Neural crest cell (in vitro differentiated cells): ENCODE data around the gene REX1BD. TPM values are rescaled to one million over a fixed set of nuclear protein-coding genes. Genes with fewer than 3 reads are reported as not detected.

Experiments
- DNase-seq: peaks from one replicate; pipeline ENCODE4 v3.0.0; 2021; ENCODE audit warnings: low read depth, mixed read lengths, low spot score
- H3K27ac Mint-ChIP-seq: one replicate; pipeline ENCODE4 v1.8.0; 2021; ENCODE audit warnings: mild to moderate bottlenecking, mixed read lengths; ENCODE audit not compliant: unreplicated experiment
- H3K27me3 Mint-ChIP-seq: 2 replicates; pipeline ENCODE4 v1.8.0; 2021; ENCODE audit warnings: low read depth, mild to moderate bottlenecking, mixed read lengths
- H3K36me3 Mint-ChIP-seq: 2 replicates; pipeline ENCODE4 v1.8.0; 2021; ENCODE audit warnings: low read depth, mild to moderate bottlenecking, mixed read lengths
- H3K4me1 Mint-ChIP-seq: 2 replicates; pipeline ENCODE4 v1.8.0; 2021; ENCODE audit warnings: mixed read lengths
- H3K4me3 Mint-ChIP-seq: one replicate; pipeline ENCODE4 v1.8.0; 2021; ENCODE audit warnings: mild to moderate bottlenecking, mixed read lengths
- H3K9me3 Mint-ChIP-seq: 2 replicates; pipeline ENCODE4 v1.8.0; 2021; ENCODE audit warnings: mixed read lengths
- CTCF ChIP-seq: fragments of 200-600 bp; sonication (generic); conservative IDR thresholded peaks from 2 replicates; pipeline ENCODE4 v1.5.0; 2021; ENCODE audit warnings: antibody characterized with exemption, mild to moderate bottlenecking
- total RNA-seq: library from RNA; stranded (reverse); gene quantifications from 2 replicates; pipeline ENCODE4 v1.2.1, GENCODE V29; 2021

REX1BD gene
- total RNA-seq, 1 donor from 2014 or later, result 71.9 TPM

- no peak for DNase-seq
Measured at GRCh38 chr19:18612772-18613588, 24.4 kb downstream of the REX1BD start, which contains the start of gene TMEM59L. TSS of gene TMEM59L (plus strand) at chr19:18612870. CDS start at chr19:18612959, 89 bp downstream.

DNA sequence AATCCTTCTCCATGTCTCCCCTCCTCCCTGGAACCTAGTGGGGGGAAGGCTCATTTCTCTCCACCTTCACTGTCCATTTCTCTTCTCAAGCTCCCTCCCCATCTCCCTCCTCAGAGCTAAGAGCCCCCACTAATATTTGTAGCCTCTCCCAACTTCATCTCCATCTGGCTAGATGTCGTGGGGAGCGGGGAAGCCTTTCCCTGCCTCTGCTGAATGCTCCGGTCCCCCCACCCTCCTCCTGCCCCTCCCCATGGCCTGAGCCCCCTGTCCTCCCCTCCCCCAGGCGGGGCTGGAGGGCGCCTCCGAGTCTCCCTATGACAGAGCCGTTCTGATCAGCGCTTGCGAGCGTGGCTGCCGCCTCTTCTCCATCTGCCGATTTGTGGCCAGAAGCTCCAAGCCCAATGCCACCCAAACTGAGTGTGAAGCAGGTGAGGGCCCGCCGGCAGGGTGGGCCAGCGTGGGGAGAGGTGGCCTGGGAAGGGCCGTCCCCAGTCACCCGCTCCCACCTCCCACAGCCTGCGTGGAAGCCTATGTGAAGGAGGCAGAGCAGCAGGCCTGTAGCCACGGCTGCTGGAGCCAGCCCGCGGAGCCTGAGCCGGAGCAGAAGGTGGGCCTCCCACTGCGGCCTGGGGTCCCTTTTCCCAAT is 25.1 kb downstream of the REX1BD start:
- Mint-ChIP-seq H3K27ac (no peak overlapping the region), H3K4me3 (peak overlapping the region; percentile 70), H3K4me1 (peaks cover 21% of the 10 kb centered on the region), H3K36me3 (no peaks in the 10 kb centered on the region), H3K9me3 (peaks cover 5% of the 10 kb centered on the region), H3K27me3 (peaks cover 77% of the 10 kb centered on the region)
- no peak for TF ChIP-seq CTCF
- no peak for DNase-seq

More at GRCh38 chr19:18612772-18613588, 24.4 kb downstream of the REX1BD start, which contains the start of gene TMEM59L:
- Mint-ChIP-seq H3K4me3 (peak within 1 kb of the TSS; percentile 85), H3K36me3 (no peaks in the 10 kb centered on the region), H3K4me1 (peaks cover 23% of the 10 kb centered on the region), H3K27ac (no peak within 1 kb of the TSS), H3K9me3 (peaks cover 5% of the 10 kb centered on the region), H3K27me3 (peaks cover 82% of the 10 kb centered on the region)
- TF ChIP-seq CTCF, result no peak

DNA sequence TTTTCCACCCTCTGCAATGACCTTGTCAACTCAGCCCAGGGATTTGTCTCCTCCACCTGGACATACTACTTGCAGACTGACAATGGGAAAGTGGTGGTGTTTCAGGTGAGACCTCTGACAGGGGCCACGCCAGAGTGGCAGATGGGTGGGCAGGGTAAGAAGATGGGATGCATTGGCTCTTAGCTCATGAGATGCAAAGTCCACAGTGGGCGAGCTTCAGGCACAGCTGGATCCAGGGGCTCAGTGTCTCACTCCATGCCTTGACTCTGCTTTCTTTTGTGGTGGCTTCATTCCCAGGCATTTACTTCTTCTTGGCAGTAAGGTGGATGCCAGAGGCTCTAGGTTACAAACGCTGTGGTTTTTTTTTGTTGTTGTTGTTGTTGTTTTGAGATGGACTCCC is 27.4 kb downstream of the REX1BD start:
- no peak for DNase-seq
- peaks cover 5% of the 10 kb centered on the region for H3K9me3 Mint-ChIP-seq
- no peak for TF ChIP-seq CTCF
- H3K27me3 Mint-ChIP-seq, result peaks cover 56% of the 10 kb centered on the region
- H3K27ac Mint-ChIP-seq, result no peak overlapping the region
- no peaks in the 10 kb centered on the region for H3K36me3 Mint-ChIP-seq
- H3K4me1 Mint-ChIP-seq, result peaks cover 10% of the 10 kb centered on the region
- no peak overlapping the region for H3K4me3 Mint-ChIP-seq

DNA sequence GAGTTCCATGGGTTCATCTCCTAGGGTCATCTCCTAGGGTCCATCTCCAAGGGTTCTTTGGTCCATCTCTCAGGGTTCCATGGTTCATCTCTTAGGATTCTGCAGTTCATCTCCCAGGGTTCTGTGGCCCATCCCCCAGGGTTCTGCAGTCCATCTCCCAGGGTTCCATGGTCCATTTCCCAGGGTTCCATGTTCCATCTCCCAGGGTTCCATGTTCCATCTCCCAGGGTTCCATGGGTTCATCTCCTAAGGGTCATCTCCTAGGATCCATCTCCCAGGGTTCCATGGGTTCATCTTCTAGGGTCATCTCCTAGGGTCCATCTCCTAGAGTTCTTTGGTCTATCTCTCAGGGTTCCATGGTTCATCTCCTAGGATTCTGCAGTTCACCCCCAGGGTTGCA is 29.0 kb downstream of the REX1BD start:
- H3K27me3 Mint-ChIP-seq, result peaks cover 45% of the 10 kb centered on the region
- H3K4me1 Mint-ChIP-seq, result peaks cover under 1% of the 10 kb centered on the region
- H3K4me3 Mint-ChIP-seq, result no peak overlapping the region
- H3K27ac Mint-ChIP-seq, result no peak overlapping the region
- H3K36me3 Mint-ChIP-seq, result no peaks in the 10 kb centered on the region
- no peak for TF ChIP-seq CTCF
- H3K9me3 Mint-ChIP-seq, result peaks cover 5% of the 10 kb centered on the region
- DNase-seq, result no peak

DNA sequence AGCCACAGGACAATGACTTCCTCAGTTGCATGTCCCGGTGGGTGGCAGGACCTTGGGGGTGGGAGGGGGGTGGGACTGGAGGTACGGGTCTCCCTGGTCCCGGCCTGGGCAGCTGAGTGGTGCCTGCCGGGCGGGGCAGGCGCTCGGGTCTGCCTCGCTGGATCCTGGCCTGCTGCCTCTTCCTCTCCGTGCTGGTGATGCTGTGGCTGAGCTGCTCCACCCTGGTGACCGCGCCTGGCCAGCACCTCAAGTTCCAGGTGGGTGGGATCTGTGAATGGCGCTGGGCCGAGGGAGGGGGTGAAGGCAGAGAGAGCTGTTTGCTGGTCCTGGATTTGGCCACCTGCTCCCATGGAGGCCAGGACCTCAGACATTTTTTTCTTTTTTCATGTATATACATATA is 29.6 kb downstream of the REX1BD start:
- DNase-seq, result no peak
- Mint-ChIP-seq H3K27ac (no peak overlapping the region), H3K4me1 (no peaks in the 10 kb centered on the region), H3K4me3 (no peak overlapping the region), H3K36me3 (no peaks in the 10 kb centered on the region), H3K9me3 (peaks cover 5% of the 10 kb centered on the region), H3K27me3 (peaks cover 41% of the 10 kb centered on the region)
- TF ChIP-seq CTCF, result no peak
